Stimulated activated CD4-positive, alpha-beta T cell treated with anti-CD3 and anti-CD28 coated beads, TNF-alpha, amount 100 ng/mL, for 1 hour (primary cell): ENCODE measurements around the gene RBL2.
"Not testable (repeated sequence)": the region's sequence is repeated elsewhere in the genome, so short reads cannot be mapped to it uniquely, and the experiment has no call there.

Experiments used
- DNase-seq, 3 donors: peaks; one replicate each; pipeline ENCODE4 v3.0.0-alpha.2; 2020; ENCODE audit warnings: low read depth in 3 of 3, low spot score in 1 of 3

Gene RBL2

GRCh38 chr16:53537626-53538025 lies 103.4 kb downstream of the RBL2 start:
- DNase-seq: no peak

GRCh38 chr16:53539346-53539745 lies 105.1 kb downstream of the RBL2 start:
- not testable (repeated sequence) for DNase-seq

- not testable (repeated sequence) for DNase-seq
Measured at GRCh38 chr16:53539759-53540718, 105.8 kb downstream of the RBL2 start.
